Stimulated activated memory B cell treated with anti-CD40 and anti-IgM and Interleukin-4, amounts not matched to agents 10 μg/mL and 1 μg/mL and 100 μg/mL, for 72 hours (primary cell): ENCODE measurements around the gene ARR3.
"Not testable (repeated sequence)": the region's sequence is repeated elsewhere in the genome, so short reads cannot be mapped to it uniquely, and the experiment has no call there.

Experiments
- ATAC-seq: fragments of 150-1000 bp; cut with Tn5 transposase; 2 replicates; pipeline ENCODE4 v1.10.0; 2021
- H3K27ac Mint-ChIP-seq: one replicate; pipeline ENCODE4 v1.8.0; 2022; ENCODE audit warnings: mild to moderate bottlenecking, mixed read lengths
- H3K27me3 Mint-ChIP-seq: one replicate; pipeline ENCODE4 v1.8.0; 2022; ENCODE audit warnings: mixed read lengths
- H3K36me3 Mint-ChIP-seq: one replicate; pipeline ENCODE4 v1.8.0; 2022; ENCODE audit warnings: mixed read lengths
- H3K4me1 Mint-ChIP-seq: one replicate; pipeline ENCODE4 v1.8.0; 2022; ENCODE audit warnings: mixed read lengths
- H3K4me3 Mint-ChIP-seq: one replicate; pipeline ENCODE4 v1.8.0; 2022; ENCODE audit warnings: mild to moderate bottlenecking, moderate library complexity, mixed read lengths
- H3K9me3 Mint-ChIP-seq: one replicate; pipeline ENCODE4 v1.8.0; 2022; ENCODE audit warnings: mixed read lengths

Gene ARR3

DNA sequence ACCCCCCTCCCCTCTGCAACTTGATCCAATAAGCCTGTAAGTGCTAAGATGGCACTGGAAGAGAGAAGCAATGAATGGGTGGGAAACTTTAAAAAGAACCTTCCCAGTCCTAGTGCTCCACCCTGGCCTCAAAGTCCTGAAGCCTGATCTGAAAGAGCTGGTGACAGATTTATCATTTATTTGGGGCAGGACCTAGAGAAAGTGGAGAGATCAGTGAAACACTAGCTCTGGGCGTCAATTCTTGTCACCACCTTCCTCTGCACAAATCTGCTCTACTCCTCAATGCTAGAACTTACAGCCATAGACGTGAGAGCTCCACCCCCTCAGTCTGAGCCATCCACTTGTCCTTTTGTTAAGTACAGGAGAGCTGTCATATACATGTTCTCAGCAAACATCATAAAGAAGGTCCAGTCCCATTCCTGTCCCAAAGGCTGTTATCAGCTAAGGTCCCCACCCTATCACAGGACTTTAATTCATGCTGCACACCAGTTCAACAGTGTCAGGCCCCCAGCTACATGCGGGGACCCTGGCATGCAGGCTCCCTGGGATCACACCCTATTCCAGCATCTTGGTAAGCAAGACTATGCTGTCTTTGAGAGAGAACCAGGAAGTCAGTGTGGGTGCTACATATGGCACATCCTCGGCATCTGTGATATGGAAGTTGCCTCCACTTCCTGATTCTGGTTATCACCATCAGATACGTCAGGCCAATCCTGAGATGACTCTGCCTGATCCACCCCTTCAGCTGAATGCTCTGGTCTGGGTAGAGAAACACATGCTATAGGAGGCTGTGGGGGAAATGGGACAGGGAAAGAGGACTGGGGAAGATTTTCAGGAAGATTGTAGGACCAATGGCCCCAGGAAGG, 10.5 kb upstream of the ARR3 start:
- Mint-ChIP-seq H3K4me1 (no peaks in the 10 kb centered on the region), H3K36me3 (peaks cover 27% of the 10 kb centered on the region), H3K27me3 (no peaks in the 10 kb centered on the region), H3K9me3 (no peaks in the 10 kb centered on the region), H3K4me3 (no peak overlapping the region), H3K27ac (no peak overlapping the region)
- no peak for ATAC-seq

DNA sequence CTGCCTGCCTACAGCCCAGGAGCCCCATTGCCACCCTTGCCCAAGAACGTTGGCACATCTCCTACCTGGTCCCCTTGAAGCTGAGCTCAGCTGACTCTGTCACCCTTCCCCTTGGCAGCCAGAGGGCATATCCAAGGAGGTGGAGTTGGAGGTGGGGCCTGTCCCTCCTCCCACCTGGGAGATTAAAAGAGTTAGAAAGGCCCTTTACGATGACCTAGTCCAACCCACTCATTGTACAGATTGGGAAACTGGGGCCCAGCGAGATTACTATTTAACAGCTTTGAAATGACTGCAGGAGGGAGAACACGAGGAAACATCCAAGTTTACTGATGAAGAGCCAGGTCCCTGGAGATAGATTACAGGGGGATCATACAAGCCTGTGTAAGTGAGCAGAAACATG, 8.0 kb upstream of the ARR3 start, which contains the start of gene P2RY4:
P2RY4 (minus strand) TSS at position 101 of the 400 bp plus-strand sequence. CDS start 580 bp downstream, outside the sequence.
- no peak for ATAC-seq
- no peak within 1 kb of the TSS for H3K27ac Mint-ChIP-seq
- H3K4me1 Mint-ChIP-seq, result no peaks in the 10 kb centered on the region
- peaks cover 15% of the 10 kb centered on the region for H3K36me3 Mint-ChIP-seq
- no peaks in the 10 kb centered on the region for H3K9me3 Mint-ChIP-seq
- no peak within 1 kb of the TSS for H3K4me3 Mint-ChIP-seq
- H3K27me3 Mint-ChIP-seq, result no peaks in the 10 kb centered on the region

- H3K27me3 Mint-ChIP-seq, result no peaks in the 10 kb centered on the region
- H3K27ac Mint-ChIP-seq, result no peak overlapping the region
- no peak overlapping the region for H3K4me3 Mint-ChIP-seq
- peaks cover 12% of the 10 kb centered on the region for H3K36me3 Mint-ChIP-seq
- ATAC-seq, result no peak
- H3K9me3 Mint-ChIP-seq, result no peaks in the 10 kb centered on the region
- no peaks in the 10 kb centered on the region for H3K4me1 Mint-ChIP-seq
Observed at GRCh38 chrX:70262952-70263567, 5.1 kb upstream of the ARR3 start.

DNA sequence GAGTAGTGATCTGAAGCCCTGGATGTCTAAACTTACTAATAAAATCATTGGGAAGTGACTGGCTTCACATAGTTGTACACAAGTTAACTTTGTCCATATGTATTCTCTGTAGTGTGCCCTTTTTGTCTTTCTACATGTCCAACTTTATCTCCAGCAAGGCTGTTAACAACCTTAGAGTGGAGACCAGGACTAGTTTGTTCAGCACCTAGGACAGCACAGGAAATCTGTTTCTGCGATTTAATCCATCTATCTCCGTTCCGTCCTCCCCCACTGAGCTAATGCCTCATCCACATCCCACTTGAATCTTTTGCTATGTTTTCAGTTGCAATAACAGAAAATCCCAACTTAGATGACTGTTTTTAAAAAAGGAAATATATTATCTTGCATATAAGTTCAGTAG, 3.4 kb upstream of the ARR3 start:
- Mint-ChIP-seq H3K9me3 (no peaks in the 10 kb centered on the region), H3K4me1 (no peaks in the 10 kb centered on the region), H3K36me3 (no peaks in the 10 kb centered on the region), H3K27me3 (no peaks in the 10 kb centered on the region), H3K27ac (no peak overlapping the region), H3K4me3 (no peak overlapping the region)
- ATAC-seq, result no peak

- H3K4me3 Mint-ChIP-seq, H3K36me3 Mint-ChIP-seq: not testable (repeated sequence)
Observed at GRCh38 chrX:70274029-70274428, 5.9 kb downstream of the ARR3 start.

GRCh38 chrX:70279081-70279480, 10.9 kb downstream of the ARR3 start:
- Mint-ChIP-seq H3K36me3 (peaks cover 26% of the 10 kb centered on the region), H3K27me3 (no peaks in the 10 kb centered on the region), H3K4me3 (no peak overlapping the region), H3K27ac (no peak overlapping the region), H3K4me1 (no peaks in the 10 kb centered on the region), H3K9me3 (no peaks in the 10 kb centered on the region)
- no peak for ATAC-seq

More at GRCh38 chrX:70274029-70274428, 5.9 kb downstream of the ARR3 start:
- not testable (repeated sequence) for H3K4me1 Mint-ChIP-seq, H3K27ac Mint-ChIP-seq, H3K27me3 Mint-ChIP-seq, H3K9me3 Mint-ChIP-seq, ATAC-seq

DNA sequence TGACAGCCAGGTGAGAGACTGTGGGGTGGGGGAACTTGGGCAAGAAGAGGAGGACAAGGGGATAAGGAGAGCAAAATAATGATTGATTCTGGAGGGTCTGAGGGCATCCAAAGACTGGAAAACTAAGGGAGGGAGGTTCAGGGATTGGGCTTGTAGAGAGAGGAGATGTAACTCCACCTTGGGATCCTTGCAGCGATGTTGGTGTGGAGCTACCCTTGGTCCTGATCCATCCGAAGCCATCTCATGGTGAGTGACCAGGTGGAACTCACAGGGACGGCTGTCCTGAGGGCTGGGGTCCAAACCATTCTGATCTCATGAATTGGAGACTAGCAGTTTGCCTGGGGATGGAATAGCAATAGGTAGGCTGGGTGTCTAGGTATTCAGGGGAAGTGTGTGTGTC, 12.4 kb downstream of the ARR3 start:
- Mint-ChIP-seq H3K9me3 (no peaks in the 10 kb centered on the region), H3K36me3 (peaks cover 38% of the 10 kb centered on the region), H3K4me3 (no peak overlapping the region), H3K27ac (no peak overlapping the region), H3K27me3 (no peaks in the 10 kb centered on the region), H3K4me1 (no peaks in the 10 kb centered on the region)
- ATAC-seq, result no peak

GRCh38 chrX:70281951-70282350, 13.8 kb downstream of the ARR3 start, which contains the start of gene RAB41:
TSS of gene RAB41 (plus strand) at chrX:70282172. CDS start at chrX:70282218, 46 bp downstream.
- no peak within 1 kb of the TSS for H3K27ac Mint-ChIP-seq
- no peak within 1 kb of the TSS for H3K4me3 Mint-ChIP-seq
- no peak for ATAC-seq

GRCh38 chrX:70289168-70289792, 21.1 kb downstream of the ARR3 start:
- Mint-ChIP-seq H3K27ac (peak overlapping the region; percentile 66), H3K4me3 (peak overlapping the region; percentile 86), H3K9me3 (no peaks in the 10 kb centered on the region), H3K36me3 (peaks cover 21% of the 10 kb centered on the region), H3K4me1 (peaks cover 10% of the 10 kb centered on the region), H3K27me3 (no peaks in the 10 kb centered on the region)
- no peak for ATAC-seq

More at GRCh38 chrX:70281951-70282350, 13.8 kb downstream of the ARR3 start, which contains the start of gene RAB41:
- Mint-ChIP-seq H3K36me3 (peaks cover 45% of the 10 kb centered on the region), H3K27me3 (no peaks in the 10 kb centered on the region), H3K9me3 (no peaks in the 10 kb centered on the region), H3K4me1 (no peaks in the 10 kb centered on the region)

- peaks cover 10% of the 10 kb centered on the region for H3K4me1 Mint-ChIP-seq
- H3K27ac Mint-ChIP-seq, result peak within 1 kb of the TSS; percentile 66
- H3K9me3 Mint-ChIP-seq, result no peaks in the 10 kb centered on the region
- no peaks in the 10 kb centered on the region for H3K27me3 Mint-ChIP-seq
- peaks cover 13% of the 10 kb centered on the region for H3K36me3 Mint-ChIP-seq
- peak within 1 kb of the TSS; percentile 86 for H3K4me3 Mint-ChIP-seq
- peak; percentile 100 for ATAC-seq
Observed at GRCh38 chrX:70289793-70290770, 21.9 kb downstream of the ARR3 start, which contains the start of the genes KIF4A and PDZD11. TSS of gene KIF4A (plus strand) at chrX:70290104. CDS start at chrX:70290459, 355 bp downstream. TSS of gene PDZD11 (minus strand) at chrX:70289927. CDS start at chrX:70289341, 586 bp downstream.

- Mint-ChIP-seq H3K4me3 (no peak overlapping the region), H3K9me3 (no peaks in the 10 kb centered on the region), H3K36me3 (no peaks in the 10 kb centered on the region), H3K4me1 (peaks cover 10% of the 10 kb centered on the region), H3K27ac (no peak overlapping the region), H3K27me3 (no peaks in the 10 kb centered on the region)
- ATAC-seq, result no peak
Observed at GRCh38 chrX:70292788-70293187, 24.7 kb downstream of the ARR3 start.

GRCh38 chrX:70293621-70294020, 25.5 kb downstream of the ARR3 start:
- Mint-ChIP-seq H3K9me3 (no peaks in the 10 kb centered on the region), H3K27ac (no peak overlapping the region), H3K4me1 (peaks cover 10% of the 10 kb centered on the region), H3K27me3 (no peaks in the 10 kb centered on the region), H3K36me3 (no peaks in the 10 kb centered on the region), H3K4me3 (no peak overlapping the region)
- no peak for ATAC-seq

- H3K27me3 Mint-ChIP-seq, result no peaks in the 10 kb centered on the region
- H3K4me3 Mint-ChIP-seq, result no peak overlapping the region
- H3K36me3 Mint-ChIP-seq, result no peaks in the 10 kb centered on the region
- no peak overlapping the region for H3K27ac Mint-ChIP-seq
- H3K9me3 Mint-ChIP-seq, result no peaks in the 10 kb centered on the region
- ATAC-seq, result no peak
- no peaks in the 10 kb centered on the region for H3K4me1 Mint-ChIP-seq
Observed at GRCh38 chrX:70301716-70302115, 33.6 kb downstream of the ARR3 start.

DNA sequence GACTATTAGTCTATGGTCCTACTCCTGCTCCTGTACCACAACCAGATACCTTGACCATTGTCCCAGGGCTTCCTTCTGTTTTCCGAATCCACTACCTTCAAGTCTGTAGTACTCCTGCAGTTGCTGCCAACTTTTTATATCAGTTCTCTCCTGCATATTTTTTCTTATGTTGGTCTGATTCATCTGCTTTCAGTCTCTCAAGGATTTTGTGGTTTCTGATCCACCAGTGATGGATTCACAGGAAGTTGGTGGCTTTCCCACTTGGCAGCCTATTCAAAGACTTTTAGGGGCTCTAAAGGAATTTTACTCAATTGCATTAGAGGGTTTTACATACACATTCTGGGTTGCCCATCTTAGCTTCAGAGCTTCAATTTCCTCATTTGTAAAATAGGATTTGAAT, 45.4 kb downstream of the ARR3 start:
- H3K36me3 Mint-ChIP-seq, result no peaks in the 10 kb centered on the region
- no peaks in the 10 kb centered on the region for H3K4me1 Mint-ChIP-seq
- H3K27me3 Mint-ChIP-seq, result no peaks in the 10 kb centered on the region
- H3K4me3 Mint-ChIP-seq, result no peak overlapping the region
- H3K9me3 Mint-ChIP-seq, result no peaks in the 10 kb centered on the region
- no peak overlapping the region for H3K27ac Mint-ChIP-seq
- ATAC-seq, result no peak
